ENCODE results near the gene PINLYP.
A peak's percentile ranks its signal among the peaks of the same experiment; 100 is the strongest.

Gene PINLYP

GRCh38 chr19:43575156-43575950, at the start of gene PINLYP, which contains the start of gene XRCC1:
Gene PINLYP, plus strand, starts transcription at chr19:43575801. Its CDS starts 1,391 bp downstream, at chr19:43577192.
Gene XRCC1, minus strand, starts transcription at chr19:43575527. Its CDS starts 69 bp downstream, at chr19:43575458.
- ATAC-seq, result peak; percentile 97
- TF ChIP-seq ARNTL (CRISPR knock-in tag; IDR thresholded peaks at IDR 0.05; ENCODE audit: borderline replicate concordance, low read depth) (no peak), BACH2 (CRISPR knock-in tag; IDR thresholded peaks at IDR 0.05; ENCODE audit: borderline replicate concordance) (no peak), RARB (CRISPR knock-in tag; IDR thresholded peaks at IDR 0.05) (no peak), ESRRG (CRISPR knock-in tag; IDR thresholded peaks at IDR 0.05) (no peak), CSDC2 (CRISPR knock-in tag; IDR thresholded peaks at IDR 0.05) (no peak), ZFP3 (CRISPR knock-in tag; IDR thresholded peaks at IDR 0.05) (no peak), TSHZ2 (CRISPR knock-in tag; IDR thresholded peaks at IDR 0.05) (no peak), ZNF8 (CRISPR knock-in tag; IDR thresholded peaks at IDR 0.05) (no peak), ZC3H10 (CRISPR knock-in tag; IDR thresholded peaks at IDR 0.05) (no peak)

- ATAC-seq, result peak; percentile 67
- no peak for TF ChIP-seq OSR1 (CRISPR knock-in tag; IDR thresholded peaks at IDR 0.05)
- no peak for TF ChIP-seq PATZ1 (CRISPR knock-in tag; IDR thresholded peaks at IDR 0.05; ENCODE audit: borderline replicate concordance)
- no peak for TF ChIP-seq CREB5 (CRISPR knock-in tag; IDR thresholded peaks at IDR 0.05; ENCODE audit: low read depth)
- TF ChIP-seq SNAI2 (CRISPR knock-in tag; IDR thresholded peaks at IDR 0.05), result no peak
- no peak for TF ChIP-seq ZNF70 (CRISPR knock-in tag; IDR thresholded peaks at IDR 0.05)
- no peak for TF ChIP-seq TSHZ2 (CRISPR knock-in tag; IDR thresholded peaks at IDR 0.05)
- TF ChIP-seq POU6F1 (CRISPR knock-in tag; IDR thresholded peaks at IDR 0.05; ENCODE audit: borderline replicate concordance, low read depth), result no peak
- TF ChIP-seq ZFP3 (CRISPR knock-in tag; IDR thresholded peaks at IDR 0.05), result no peak
Measured at GRCh38 chr19:43525836-43526771, 49.5 kb upstream of the PINLYP start.
